A673 (cell line): ENCODE measurements around the gene TOR1B. TPM values are rescaled to one million over a fixed set of nuclear protein-coding genes. Genes with fewer than 3 reads are reported as not detected.
A peak's percentile ranks its signal among the peaks of the same experiment; 100 is the strongest.
"Not testable (repeated sequence)": the region's sequence is repeated elsewhere in the genome, so short reads cannot be mapped to it uniquely, and the experiment has no call there.

ENCODE experiments used
- BruUV-seq: library from RNA; stranded (reverse); fragments of 400-500 nt; replicated peaks from 2 replicates; lab custom pipeline; 2021; lab: Mats Ljungman, UMichigan
- CTCF ChIA-PET: fragments of 300-600 bp; sonication (Branson Sonifier 250); formaldehyde crosslinking; loops from one replicate; lab custom pipeline; 2022; ENCODE audit warnings: antibody characterized with exemption; lab: Charles Lee
- POLR2A ChIA-PET: fragments of 300-600 bp; sonication (Branson Sonifier 250); formaldehyde crosslinking; loops from one replicate; lab custom pipeline; 2022; ENCODE audit warnings: antibody characterized with exemption; ENCODE audit not compliant: low non-redundant PET; lab: Charles Lee
- DNase-seq: peaks from one replicate; pipeline ENCODE4 v3.0.0-alpha.2; 2015; ENCODE audit warnings: low spot score
- H3K27ac ChIP-seq: fragments of 200-600 bp; sonication (generic); 2 replicates; pipeline ENCODE4 v1.5.1; 2016; ENCODE audit warnings: mixed run types, low read depth, mild to moderate bottlenecking, mixed read lengths, antibody characterized with exemption, low read length; ENCODE audit not compliant: poor library complexity, severe bottlenecking
- H3K27me3 ChIP-seq: fragments of 200-600 bp; sonication (generic); replicated peaks from 2 replicates; pipeline ENCODE4 v1.6.1; 2017; ENCODE audit warnings: mixed run types, low read depth, mild to moderate bottlenecking, mixed read lengths, antibody characterized with exemption, low read length; ENCODE audit not compliant: insufficient read depth, poor library complexity
- H3K36me3 ChIP-seq: fragments of 200-600 bp; sonication (generic); 2 replicates; pipeline ENCODE4 v1.6.1; 2016; ENCODE audit warnings: mixed run types, mild to moderate bottlenecking, mixed read lengths, antibody characterized with exemption, low read length; ENCODE audit not compliant: insufficient read depth, poor library complexity, severe bottlenecking
- H3K4me1 ChIP-seq: fragments of 200-600 bp; sonication (generic); 2 replicates; pipeline ENCODE4 v1.6.1; 2017; ENCODE audit warnings: mixed run types, mild to moderate bottlenecking, mixed read lengths, antibody characterized with exemption, low read length; ENCODE audit not compliant: insufficient read depth, poor library complexity, severe bottlenecking
- H3K4me3 ChIP-seq: fragments of 200-600 bp; sonication (generic); 2 replicates; pipeline ENCODE4 v1.5.1; 2016; ENCODE audit warnings: low read depth, mixed run types, mild to moderate bottlenecking, mixed read lengths, low read length; ENCODE audit not compliant: poor library complexity, severe bottlenecking
- H3K9me3 ChIP-seq: fragments of 200-600 bp; sonication (generic); 2 replicates; pipeline ENCODE4 v1.6.1; 2016; ENCODE audit warnings: mixed run types, low read depth, mild to moderate bottlenecking, mixed read lengths, antibody characterized with exemption, low read length; ENCODE audit not compliant: poor library complexity, severe bottlenecking
- CTCF ChIP-seq: fragments of 300-800, 200-600 bp; sonication (generic); conservative IDR thresholded peaks from 2 replicates; pipeline ENCODE4 v1.5.1; 2017; ENCODE audit warnings: low read depth, mild to moderate bottlenecking, antibody characterized with exemption, low read length, moderate library complexity, mixed read lengths
- EZH2 ChIP-seq: fragments of 200-600 bp; sonication (generic); IDR thresholded peaks from 2 replicates; pipeline ENCODE4 v1.6.1; 2017; ENCODE audit warnings: borderline replicate concordance, low read depth, mild to moderate bottlenecking, mixed read lengths, antibody characterized with exemption, low read length; ENCODE audit not compliant: poor library complexity, severe bottlenecking
- intact Hi-C: fragments of 100-400 bp; cut with micrococcal nuclease; formaldehyde crosslinking; loops from one replicate; pipeline ENCODE4 v1.10.0; 2022; ENCODE audit not compliant: unreplicated experiment
- total RNA-seq: library from RNA; stranded (reverse); gene quantifications from 2 replicates; pipeline ENCODE4 v1.2.3, GENCODE V29; 2021

The TOR1B gene
- total RNA-seq, 1 experiment from 2014 or later = 47.6 TPM

GRCh38 chr9:129783516-129784361, 19.2 kb upstream of the TOR1B start:
- Histone ChIP-seq H3K4me3 (no peak overlapping the region), H3K27me3 (peaks cover 8% of the 10 kb centered on the region), H3K27ac (no peak overlapping the region), H3K4me1 (no peaks in the 10 kb centered on the region), H3K9me3 (no peaks in the 10 kb centered on the region), H3K36me3 (no peaks in the 10 kb centered on the region)
- BruUV-seq = no TSS peak
- no peak for TF ChIP-seq EZH2
- peak; percentile 93 for TF ChIP-seq CTCF
- ChIA-PET POLR2A (no interaction called here), CTCF (interaction anchor here (0.6 to 0.7 kb wide), 6 partner anchors 20 to 1193 kb away, joined by 3 to 9 read pairs (median 4); no protein-coding TSS in a partner anchor)
- DNase-seq = peak; percentile 87
- intact Hi-C loops = loop anchor here (1.0 to 5.0 kb wide), 2 partner anchors 46 to 141 kb away; partner anchors contain the start of gene ASB6

GRCh38 chr9:129784970-129785369, 18.0 kb upstream of the TOR1B start:
- not testable (repeated sequence) for H3K36me3 ChIP-seq, H3K4me3 ChIP-seq, H3K27me3 ChIP-seq, DNase-seq, BruUV-seq, H3K27ac ChIP-seq, H3K9me3 ChIP-seq, H3K4me1 ChIP-seq
- intact Hi-C loops = loop anchor here (5.0 kb wide), 2 partner anchors 143 to 648 kb away; partner anchors contain the start of gene ASB6
- POLR2A ChIA-PET = interaction anchor here (0.7 kb wide), 1 partner anchor 56 kb away, joined by 16 read pairs; no protein-coding TSS in a partner anchor
- CTCF ChIA-PET = interaction anchor here (1.5 kb wide), 1 partner anchor 58 kb away, joined by 9 read pairs; no protein-coding TSS in a partner anchor

- Histone ChIP-seq H3K4me3 (no peak overlapping the region), H3K36me3 (no peaks in the 10 kb centered on the region), H3K4me1 (no peaks in the 10 kb centered on the region), H3K27me3 (peaks cover 8% of the 10 kb centered on the region), H3K9me3 (no peaks in the 10 kb centered on the region), H3K27ac (no peak overlapping the region)
- no peak for TF ChIP-seq CTCF
- TF ChIP-seq EZH2 = no peak
- intact Hi-C loops = loop anchor here (5.0 kb wide), 1 partner anchor 649 kb away; no protein-coding TSS in a partner anchor
- no TSS peak for BruUV-seq
- POLR2A ChIA-PET = no interaction called here
- DNase-seq = no peak
- CTCF ChIA-PET = interaction anchor here (0.5 to 1.5 kb wide), 2 partner anchors 59 to 129 kb away, joined by 3 to 9 read pairs; no protein-coding TSS in a partner anchor
Observed at GRCh38 chr9:129785866-129786265, 17.1 kb upstream of the TOR1B start.
